Femur (tissue), 1 donor: ENCODE measurements around the gene GDI2.

Experiments used
- DNase-seq: peaks from one replicate; pipeline ENCODE4 v3.0.0-alpha.2; 2017

The GDI2 gene

DNA sequence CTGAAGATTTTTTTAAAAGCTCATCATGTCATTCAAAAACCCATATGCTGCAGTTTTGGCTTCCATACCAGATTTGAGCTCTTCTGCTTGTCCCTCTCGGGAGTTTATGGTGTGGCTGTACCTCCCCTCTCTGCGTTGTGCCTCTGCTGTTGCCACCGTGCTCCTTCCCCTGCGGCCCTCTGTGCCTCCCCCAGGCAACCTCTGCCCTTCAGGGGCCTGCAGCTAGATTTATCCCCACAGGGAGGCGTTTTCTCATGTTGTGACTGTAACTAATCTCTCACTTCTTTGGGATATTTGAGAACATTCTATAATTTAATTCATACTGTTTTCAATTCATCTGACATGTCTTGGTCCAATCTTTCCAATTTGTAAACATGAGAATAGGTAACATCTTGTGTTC, 75.9 kb downstream of the GDI2 start:
- DNase-seq: no peak

DNA sequence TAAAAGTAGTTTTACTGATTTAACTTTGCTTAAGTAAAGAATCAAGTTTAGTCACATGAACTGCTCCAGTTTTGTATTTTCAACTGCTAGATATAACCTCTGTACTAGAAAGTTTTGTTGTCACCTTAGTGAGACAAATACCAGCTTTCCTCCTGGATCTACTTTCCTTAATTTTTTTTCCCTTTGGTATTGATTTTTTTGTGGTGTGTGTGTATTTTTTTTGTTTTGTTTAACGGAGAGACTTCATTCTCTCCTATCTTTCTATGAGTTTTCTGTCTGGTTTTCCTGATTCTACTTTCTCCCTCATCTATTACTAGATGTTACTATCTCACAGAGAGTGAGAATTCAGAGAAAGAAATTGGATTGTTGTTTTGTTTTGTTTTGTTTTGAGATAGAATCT, 76.6 kb downstream of the GDI2 start:
- DNase-seq: no peak

DNA sequence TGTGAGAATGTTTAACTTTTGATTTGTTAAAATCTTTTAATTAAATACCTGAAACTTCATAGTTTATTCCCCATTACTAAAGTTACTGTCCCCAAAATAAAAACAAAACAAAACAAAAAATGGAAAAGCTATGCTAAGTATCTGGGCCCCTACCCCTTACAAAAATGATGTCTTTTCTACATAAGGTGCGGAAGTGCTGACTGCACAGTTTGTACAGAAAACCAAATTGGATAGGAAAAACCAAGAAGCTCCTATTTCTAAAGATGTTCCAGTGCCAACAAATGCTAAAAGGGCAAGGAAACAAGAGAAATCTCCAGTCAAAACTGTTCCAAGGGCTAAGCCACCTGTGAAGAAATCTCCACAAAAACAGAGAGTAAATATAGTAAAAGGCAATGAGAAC, 78.1 kb downstream of the GDI2 start:
- DNase-seq: no peak

DNA sequence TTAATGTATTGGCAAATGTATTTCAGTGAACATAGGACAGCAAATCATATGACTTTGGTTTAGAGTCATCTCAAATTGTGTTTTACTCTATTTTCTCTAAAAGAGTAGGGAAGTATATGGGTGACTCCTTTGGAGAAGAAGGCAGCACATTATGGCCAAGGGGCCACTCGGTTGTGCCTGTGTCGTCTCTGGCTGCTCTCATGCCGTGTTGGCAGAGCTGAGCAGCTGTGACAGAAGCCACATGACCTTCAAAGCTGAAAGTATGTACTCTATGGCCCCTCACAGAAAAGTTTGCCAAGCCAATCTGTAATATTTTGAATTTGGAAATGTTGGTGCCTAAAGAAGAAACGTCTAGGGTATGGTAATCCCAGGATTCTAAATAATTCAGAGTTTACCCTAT, 81.1 kb downstream of the GDI2 start:
- DNase-seq: no peak

DNA sequence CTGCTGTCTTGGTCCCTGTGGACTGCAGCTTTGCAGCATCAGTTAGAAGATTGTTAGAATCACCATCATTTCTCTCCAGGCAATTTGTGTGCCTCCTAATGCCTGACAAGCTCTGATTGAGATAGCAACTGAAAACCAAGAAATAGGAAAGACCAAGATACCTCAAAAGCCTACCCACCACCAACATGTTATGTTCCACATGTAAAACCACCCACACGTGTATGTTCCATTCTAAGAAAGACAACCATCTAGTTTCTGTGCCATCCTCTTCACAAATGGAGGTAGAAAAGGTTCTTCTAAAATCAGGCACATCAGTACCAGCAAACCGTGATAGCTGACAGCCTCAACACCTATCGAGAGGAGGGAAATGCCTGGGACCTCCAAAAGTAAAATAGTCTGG, 81.7 kb downstream of the GDI2 start:
- DNase-seq: no peak

DNA sequence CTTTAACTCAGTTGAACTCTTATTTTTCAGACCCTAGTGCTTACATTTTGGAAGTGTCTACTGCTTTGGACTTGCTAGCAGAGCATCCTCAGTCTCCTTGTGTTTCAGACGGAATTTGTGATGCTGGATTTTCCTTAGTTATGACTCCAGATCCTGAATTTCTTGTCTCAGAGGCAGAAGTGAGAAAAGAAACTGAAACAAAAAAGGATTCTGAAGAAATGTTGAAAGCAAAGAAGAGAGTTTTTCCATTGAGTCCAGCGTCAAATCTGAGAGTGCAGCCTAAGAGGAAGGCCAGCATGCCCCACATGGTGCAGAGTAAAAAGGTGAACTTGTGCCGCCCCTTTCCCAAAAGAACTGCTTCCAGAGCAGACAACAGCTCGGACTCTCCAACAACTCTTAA, 82.5 kb downstream of the GDI2 start:
- no peak for DNase-seq

DNA sequence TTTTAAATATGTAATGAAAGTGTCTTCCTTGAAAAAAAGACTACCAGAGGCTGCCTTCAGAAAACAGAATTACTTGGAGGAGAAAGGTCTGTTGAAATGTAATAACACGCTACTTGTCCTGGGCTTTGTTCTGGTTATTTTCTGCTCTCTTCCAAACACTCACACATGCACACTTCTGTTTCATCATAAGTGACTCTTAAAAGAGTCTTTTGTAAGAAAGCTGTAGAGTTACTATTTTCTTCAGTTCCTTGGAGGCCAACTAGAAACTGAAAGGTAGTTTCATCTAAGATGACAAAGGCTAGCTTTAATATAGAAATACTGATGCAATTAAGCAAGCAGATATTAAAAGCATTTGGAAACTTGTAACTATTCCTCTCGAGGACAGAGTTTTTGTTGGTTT, 89.5 kb downstream of the GDI2 start:
- DNase-seq: no peak

DNA sequence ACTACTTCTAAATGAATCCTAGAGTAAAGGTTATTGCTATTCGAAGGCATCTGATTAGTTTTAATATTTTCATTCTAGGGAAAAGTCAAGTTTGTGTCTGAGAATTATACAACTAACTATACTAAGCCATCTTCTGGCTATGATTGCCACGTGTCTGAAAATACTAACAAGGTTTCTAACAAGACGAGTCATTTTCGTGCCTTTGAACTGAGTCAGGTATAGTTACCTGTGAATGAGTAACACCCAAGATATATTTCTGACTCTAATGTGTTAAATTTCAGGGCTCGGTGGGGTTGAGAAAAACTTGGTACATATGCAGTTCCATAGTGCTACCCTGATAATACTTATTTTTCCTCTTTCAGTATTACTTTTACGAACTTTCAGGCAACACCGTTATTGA, 93.1 kb downstream of the GDI2 start:
- no peak for DNase-seq

DNA sequence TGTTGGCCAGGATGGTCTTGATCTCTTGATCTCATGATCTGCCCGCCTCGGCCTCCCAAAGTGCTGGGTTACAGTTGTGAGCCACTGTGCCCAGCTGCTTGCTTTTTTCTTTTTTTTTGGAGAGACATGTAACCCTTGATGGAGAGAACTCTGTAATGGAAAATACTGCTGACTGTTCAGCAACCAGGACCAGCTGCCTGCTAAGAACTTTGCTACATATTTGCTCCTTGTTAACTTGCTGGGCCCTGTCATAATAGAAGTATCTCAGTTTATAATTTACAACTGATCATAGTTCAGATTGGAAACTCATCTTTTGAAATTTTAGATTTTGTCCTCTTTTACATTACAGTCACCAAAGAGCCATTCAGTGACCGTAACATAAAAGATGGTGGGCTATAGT, 93.7 kb downstream of the GDI2 start:
- no peak for DNase-seq
